Pancreas (tissue), 10 donors: ENCODE measurements around the gene JMJD8. TPM values are rescaled to one million over a fixed set of nuclear protein-coding genes. Genes with fewer than 3 reads are reported as not detected.
A peak's percentile ranks its signal among the peaks of the same experiment; 100 is the strongest.

Source experiments
- ATAC-seq, 4 donors: fragments of 200-7000 bp; cut with Tn5 transposase; one replicate each; pipeline versions ENCODE4 v1.8.0 to v1.9.1; 2020; ENCODE audit warnings: mild to moderate bottlenecking in 4 of 4, moderate library complexity in 4 of 4
- DNase-seq, 6 donors: peaks; one replicate each; pipeline ENCODE4 v3.0.0-alpha.2; 2020
- FAIRE-seq: peaks from 2 replicates; lab custom pipeline; 2012; peaks lifted over from hg19 to GRCh38; lab: Jason Lieb, UNC
- H3K27ac ChIP-seq, 4 donors: fragments of 200-600 bp; sonication (generic); 1 replicate in 3 of 4; 2 replicates in 1 of 4; pipeline versions ENCODE4 v1.5.0 to v1.8.0; 2020
- H3K27me3 ChIP-seq, 4 donors: fragments of 200-600 bp; one replicate each; pipeline ENCODE4 v1.8.0; 2021
- H3K36me3 ChIP-seq, 3 donors: fragments of 200-600 bp; sonication (generic) in 1 of 3; one replicate each; pipeline versions ENCODE4 v1.5.0 to v1.8.0; 2020 to 2021
- H3K4me1 ChIP-seq, 3 donors: fragments of 200-600 bp; one replicate each; pipeline ENCODE4 v1.8.0; 2021
- H3K4me3 ChIP-seq, 4 donors: fragments of 200-600 bp; sonication (generic) in 2 of 4; one replicate each; pipeline versions ENCODE4 v1.5.0 to v1.8.0; 2020 to 2021
- H3K9me3 ChIP-seq, 4 donors: fragments of 200-600 bp; one replicate each; pipeline ENCODE4 v1.8.0; 2021
- WGBS, 2 donors: extraction: QIAGEN DNeasy Blood & Tissue Kit; methylation state at CpG; one replicate each; pipeline ENCODE4 v1.1.7; 2013; 5-methylcytosine and 5-hydroxymethylcytosine counted together
- intact Hi-C, 3 donors: fragments of 100-400 bp; cut with DNase I; formaldehyde crosslinking; loops; one replicate each; pipeline versions ENCODE4 v1.11.1 to v1.14.2; 2022
- polyA plus RNA-seq, 2 donors: library from polyadenylated mRNA; stranded (reverse); fragments of 200-250 nt; gene quantifications; one replicate each; pipeline ENCODE4 v1.2.3, GENCODE V29; 2013
- total RNA-seq, 6 donors: library from RNA; stranded (reverse); fragmentation: NEBNext Ultra II Directional in 4 of 6; extraction: Animal tissue kit (Norgen Biotek cat#: 25700) in 4 of 6; gene quantifications; one replicate each; pipeline versions ENCODE4 v1.2.1 to v1.2.4, GENCODE V29; 2021 to 2023
- TF ChIP-seq, protein P1 (sequence below), 4 donors: fragments of 200-600 bp; sonication (generic) in 3 of 4; IDR thresholded peaks; one replicate each; pipeline versions ENCODE4 v1.5.0 to v1.8.0; 2021; ENCODE audit warnings: antibody characterized with exemption in 4 of 4
- donor health status: healthy with polysubstance abuse.
- donor health status: DM: no; HTN: no; CAD: no; lungs with moderate emphysema.
- donor health status: DM: no; HTN: no; CAD: no.
- donor health status: control.
- donor health status: control.
- donor health status: Bipolar disorder and iron deficiency.
- donor health status: DM: yes; HTN: yes; CAD: no.
- donor health status: DM: no; HTN: no; CAD: no.
- donor health status: DM: no; HTN: no; CAD: no.
- donor health status: DM: yes; HTN: yes; CAD: no.

JMJD8 gene
- total and polyA plus RNA-seq, 8 donors: 25.0 to 50.2 (median 34.2) TPM

DNA sequence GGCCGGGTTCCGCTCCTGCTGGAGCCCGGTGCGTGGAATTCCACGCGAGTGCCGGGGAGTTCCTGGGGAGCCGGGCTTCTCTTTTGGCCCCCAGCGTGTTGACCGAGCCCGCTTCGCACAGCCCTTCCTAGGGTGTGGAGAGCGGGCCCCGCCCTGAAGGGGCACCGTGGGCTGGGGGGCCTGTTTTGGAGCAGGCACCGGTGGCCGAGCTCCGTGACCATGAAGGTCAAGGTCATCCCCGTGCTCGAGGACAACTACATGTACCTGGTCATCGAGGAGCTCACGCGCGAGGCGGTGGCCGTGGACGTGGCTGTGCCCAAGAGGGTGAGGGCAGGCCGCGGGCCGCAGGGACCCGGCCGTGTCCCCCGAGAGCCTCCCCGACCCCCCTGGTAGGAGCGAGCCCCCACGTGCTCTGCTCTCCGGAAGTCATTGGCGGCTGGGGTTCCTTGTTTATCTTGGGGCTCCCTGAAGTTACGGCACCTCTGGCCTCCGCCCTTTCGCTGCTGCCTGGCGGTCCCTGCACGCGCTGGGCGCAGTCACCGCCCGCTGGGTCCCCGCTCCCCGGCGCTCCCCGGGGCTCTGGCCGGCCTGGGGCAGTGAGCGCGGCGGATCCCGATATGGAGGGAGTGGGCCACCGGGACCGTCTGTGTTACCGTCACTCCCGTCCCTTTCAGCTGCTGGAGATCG is 43.3 kb upstream of the JMJD8 start:
- peak overlapping the region; percentile 14 to 49 (median 22) for H3K4me3 ChIP-seq
- FAIRE-seq: no peak
- no peaks in the 10 kb centered on the region for H3K9me3 ChIP-seq
- peak in 2 of 4 donors; percentile 3 to 8 for ATAC-seq
- DNase-seq: peak in 4 of 6 donors; percentile 5 to 84 (median 56)
- TF ChIP-seq, protein P1, sequence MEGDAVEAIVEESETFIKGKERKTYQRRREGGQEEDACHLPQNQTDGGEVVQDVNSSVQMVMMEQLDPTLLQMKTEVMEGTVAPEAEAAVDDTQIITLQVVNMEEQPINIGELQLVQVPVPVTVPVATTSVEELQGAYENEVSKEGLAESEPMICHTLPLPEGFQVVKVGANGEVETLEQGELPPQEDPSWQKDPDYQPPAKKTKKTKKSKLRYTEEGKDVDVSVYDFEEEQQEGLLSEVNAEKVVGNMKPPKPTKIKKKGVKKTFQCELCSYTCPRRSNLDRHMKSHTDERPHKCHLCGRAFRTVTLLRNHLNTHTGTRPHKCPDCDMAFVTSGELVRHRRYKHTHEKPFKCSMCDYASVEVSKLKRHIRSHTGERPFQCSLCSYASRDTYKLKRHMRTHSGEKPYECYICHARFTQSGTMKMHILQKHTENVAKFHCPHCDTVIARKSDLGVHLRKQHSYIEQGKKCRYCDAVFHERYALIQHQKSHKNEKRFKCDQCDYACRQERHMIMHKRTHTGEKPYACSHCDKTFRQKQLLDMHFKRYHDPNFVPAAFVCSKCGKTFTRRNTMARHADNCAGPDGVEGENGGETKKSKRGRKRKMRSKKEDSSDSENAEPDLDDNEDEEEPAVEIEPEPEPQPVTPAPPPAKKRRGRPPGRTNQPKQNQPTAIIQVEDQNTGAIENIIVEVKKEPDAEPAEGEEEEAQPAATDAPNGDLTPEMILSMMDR (IDR thresholded peaks at IDR 0.05): no peak
- intact Hi-C loops: no loop called here
- 0 to 1% methylated on average over 48 to 61 of the region's 61 CpGs for WGBS, 2 donors
- H3K36me3 ChIP-seq: peaks cover 0 to 6% (median 0%) of the 10 kb centered on the region in 3 donors
- H3K4me1 ChIP-seq: peaks cover 9 to 16% (median 14%) of the 10 kb centered on the region in 3 donors
- no peak overlapping the region for H3K27ac ChIP-seq
- H3K27me3 ChIP-seq: no peaks in the 10 kb centered on the region

DNA sequence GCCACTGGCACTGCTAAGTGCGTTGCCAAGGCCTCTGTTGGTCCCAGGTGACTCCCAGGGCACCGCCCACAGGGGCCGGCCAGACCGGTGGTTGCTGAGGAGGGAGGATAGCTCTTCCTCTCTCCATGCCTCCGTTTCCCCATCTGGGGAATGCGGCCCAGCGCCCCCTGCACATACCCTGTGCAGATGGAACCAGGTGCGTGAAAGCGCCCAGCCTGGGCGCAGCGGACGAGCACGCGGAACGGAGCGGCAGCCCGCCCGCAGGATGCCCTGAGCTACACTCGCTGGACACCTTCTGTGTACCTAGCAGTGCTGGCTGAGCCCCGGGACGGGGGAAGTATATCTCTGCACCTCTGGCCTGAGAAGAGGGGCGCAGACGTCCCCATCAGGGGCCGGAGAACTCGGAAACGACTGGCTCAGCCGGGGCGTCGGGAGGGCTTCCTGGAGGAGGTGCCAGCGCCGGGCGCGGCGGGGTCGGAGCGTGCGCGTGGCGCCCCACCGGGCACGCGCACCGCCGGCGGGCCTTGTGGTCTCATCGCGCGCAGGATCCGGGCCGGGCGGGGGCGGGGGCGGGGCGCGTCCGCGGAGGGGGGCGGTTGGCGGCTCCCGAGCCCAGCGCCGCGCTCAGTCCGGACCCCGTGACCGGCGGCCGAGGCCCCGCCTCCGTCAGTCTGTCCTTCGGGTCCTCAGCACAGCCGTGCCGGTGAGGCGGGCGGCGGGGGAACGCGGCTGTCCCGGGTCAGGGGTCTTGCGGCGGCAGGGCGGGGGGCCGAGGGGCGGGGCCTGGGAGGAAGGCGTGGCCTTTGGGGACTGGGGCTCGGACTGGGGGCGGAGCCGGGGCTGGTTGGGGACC is 42.5 kb upstream of the JMJD8 start, which contains the start of the genes CCDC78 and HAGHL:
CCDC78 (minus strand) TSS at position 6 of the 853 bp plus-strand sequence. CDS start 76 bp downstream, outside the sequence.
HAGHL (plus strand) TSS at position 669 of the 853 bp plus-strand sequence. CDS start 404 bp downstream, outside the sequence.
- ATAC-seq (peak in 3 of 4 donors; percentile 21 to 62 (median 28)), FAIRE-seq (no peak)

DNA sequence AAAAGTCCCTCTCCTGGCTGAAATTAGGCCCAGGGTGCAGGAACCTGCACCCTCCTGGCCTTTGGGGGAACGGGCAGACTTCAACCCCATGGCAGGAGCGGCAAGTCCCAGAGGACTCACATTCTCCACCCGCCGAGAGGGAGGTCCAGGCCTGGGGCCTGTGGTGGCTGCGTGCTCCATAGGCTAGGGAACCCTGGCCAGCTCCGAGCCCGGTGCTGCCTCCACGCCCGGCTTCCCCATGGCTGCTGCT is 42.0 kb upstream of the JMJD8 start:
- WGBS, 2 donors: 8% methylated on average over 9 of the region's 9 CpGs

More for the DNA sequence above, 42.5 kb upstream of the JMJD8 start, which contains the start of the genes CCDC78 and HAGHL:
- DNase-seq: peak in 4 of 6 donors; percentile 50 to 84 (median 74)
- Histone ChIP-seq H3K4me3 (peak within 1 kb of the TSS; percentile 14 to 49 (median 22)), H3K27me3 (no peaks in the 10 kb centered on the region), H3K27ac (no peak within 1 kb of the TSS), H3K36me3 (no peaks in the 10 kb centered on the region), H3K4me1 (peaks cover 9 to 19% (median 15%) of the 10 kb centered on the region in 3 donors), H3K9me3 (no peaks in the 10 kb centered on the region)
- 1 to 2% methylated on average over 38 to 88 of the region's 88 CpGs for WGBS, 2 donors
- intact Hi-C loops: no loop called here
- TF ChIP-seq, protein P1 (IDR thresholded peaks at IDR 0.05): no peak

DNA sequence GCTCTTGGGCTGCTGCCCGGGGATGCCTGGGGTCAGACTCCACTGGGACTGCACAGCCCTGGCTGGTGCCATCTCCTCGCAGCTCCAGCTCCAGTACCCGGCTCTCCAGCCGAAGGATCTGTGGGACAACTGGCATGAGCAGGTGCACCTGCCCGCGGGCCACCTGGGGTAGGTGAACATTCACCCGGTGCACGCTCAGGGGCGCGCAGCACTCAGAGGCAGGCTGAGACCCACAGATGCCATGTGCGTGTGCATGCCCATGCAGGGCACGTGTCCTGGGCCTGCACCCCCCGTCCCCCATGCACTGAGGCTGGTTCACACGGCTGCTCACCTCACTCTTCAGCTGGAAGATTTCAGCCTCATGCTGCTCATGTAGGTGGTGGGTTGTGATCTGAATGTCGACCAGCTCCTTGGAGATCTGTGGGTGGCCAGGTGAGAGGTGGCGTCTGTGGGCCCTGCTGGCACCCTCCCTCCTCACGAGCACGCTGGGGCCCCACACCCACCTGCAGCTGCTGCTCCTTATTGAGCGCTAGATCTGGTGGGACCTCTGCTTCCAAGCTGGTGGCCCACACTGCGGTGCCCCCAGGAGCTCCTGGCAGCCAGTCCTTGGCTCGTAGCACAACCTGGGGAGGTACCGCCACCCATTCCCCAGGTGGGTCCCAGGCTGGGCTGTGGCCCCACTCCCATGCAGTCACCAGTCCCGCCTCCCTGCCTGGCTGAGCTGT is 41.5 kb upstream of the JMJD8 start:
- no peaks in the 10 kb centered on the region for H3K36me3 ChIP-seq
- ATAC-seq: no peak

More for the DNA sequence above, 42.0 kb upstream of the JMJD8 start:
- ATAC-seq: no peak
- Histone ChIP-seq H3K27ac (no peak overlapping the region), H3K27me3 (no peaks in the 10 kb centered on the region), H3K4me3 (peak overlapping the region in 1 of 4 donors; percentile 49), H3K36me3 (no peaks in the 10 kb centered on the region), H3K9me3 (no peaks in the 10 kb centered on the region), H3K4me1 (peaks cover 9 to 22% (median 17%) of the 10 kb centered on the region in 3 donors)
- DNase-seq: no peak
- TF ChIP-seq, protein P1 (IDR thresholded peaks at IDR 0.05): no peak
- intact Hi-C loops: no loop called here
- FAIRE-seq: no peak

More for the DNA sequence above, 41.5 kb upstream of the JMJD8 start:
- no peak overlapping the region for H3K4me3 ChIP-seq
- H3K9me3 ChIP-seq: no peaks in the 10 kb centered on the region
- peak in 2 of 6 donors; percentile 33 to 80 for DNase-seq
- TF ChIP-seq, protein P1 (IDR thresholded peaks at IDR 0.05): no peak
- H3K4me1 ChIP-seq: peaks cover 9 to 22% (median 17%) of the 10 kb centered on the region in 3 donors
- FAIRE-seq: no peak
- H3K27ac ChIP-seq: no peak overlapping the region
- intact Hi-C loops: no loop called here
- no peaks in the 10 kb centered on the region for H3K27me3 ChIP-seq
- WGBS, 2 donors: 46 to 60% methylated on average over 23 of the region's 23 CpGs
